Esophagus muscularis mucosa (tissue), 4 donors: ENCODE data around the gene EYA2.

ENCODE experiments used
- CTCF ChIP-seq, 3 experiments: fragments of 200-600 bp in 2 of 3; fragments of 450-650 bp in 1 of 3; sonication (generic) in 2 of 3; IDR thresholded peaks; one replicate each; pipeline ENCODE4 v1.5.1; 2017 to 2019; ENCODE audit warnings: antibody characterized with exemption in 3 of 3, mild to moderate bottlenecking in 2 of 3, moderate library complexity in 1 of 3
- EP300 ChIP-seq: sonication (generic); formaldehyde crosslinking; IDR thresholded peaks from one replicate; pipeline ENCODE4 v1.6.1; 2017; ENCODE audit warnings: antibody characterized with exemption
- POLR2A ChIP-seq: fragments of 450-650 bp; IDR thresholded peaks from one replicate; pipeline ENCODE4 v1.6.1; 2017; ENCODE audit warnings: antibody characterized with exemption, moderate library complexity, mild to moderate bottlenecking, low read depth
- POLR2AphosphoS5 ChIP-seq, 2 donors: sonication (generic); formaldehyde crosslinking; IDR thresholded peaks; one replicate each; pipeline ENCODE4 v1.6.1; 2017; ENCODE audit warnings: antibody characterized with exemption in 2 of 2

- TF ChIP-seq CTCF (IDR thresholded peaks at IDR 0.05), result no peak
- no peak for TF ChIP-seq POLR2A
- TF ChIP-seq EP300, result no peak
- TF ChIP-seq POLR2AphosphoS5 (IDR thresholded peaks at IDR 0.05), result no peak
Observed at GRCh38 chr20:46853926-46854325, 40.7 kb upstream of the EYA2 start.
